B cell (primary cell): ENCODE results near the gene PRSS38. TPM values are rescaled to one million over a fixed set of nuclear protein-coding genes. Genes with fewer than 3 reads are reported as not detected.

Experiments used
- ATAC-seq: fragments of 200-7000 bp; cut with Tn5 transposase; one replicate; pipeline ENCODE4 v1.10.0; 2021; ENCODE audit warnings: low read depth, mild to moderate bottlenecking, moderate number of reproducible peaks, moderate library complexity
- CTCF ChIA-PET: fragments of 350-600 bp; sonication (Branson Sonifier 250); formaldehyde crosslinking; loops from one replicate; lab custom pipeline; 2021; ENCODE audit warnings: antibody characterized with exemption, inconsistent platforms; lab: Charles Lee
- POLR2A ChIA-PET: fragments of 350-600 bp; sonication (Branson Sonifier 250); formaldehyde crosslinking; loops from one replicate; lab custom pipeline; 2021; ENCODE audit warnings: antibody characterized with exemption; lab: Charles Lee
- DNase-seq: peaks from one replicate; pipeline ENCODE4 v3.0.0; 2013
- H2AFZ ChIP-seq: 2 replicates; pipeline ENCODE4 v1.6.1; 2012; ENCODE audit warnings: mild to moderate bottlenecking, low read depth, low read length; ENCODE audit not compliant: insufficient read depth, poor library complexity, severe bottlenecking
- H3K27ac ChIP-seq, 2 donors: 1 replicate in 1 of 2; 2 replicates in 1 of 2; pipeline ENCODE4 v1.5.1; 2012 to 2013; ENCODE audit warnings: low read length in 2 of 2, mild to moderate bottlenecking in 2 of 2, moderate library complexity in 1 of 2
- H3K27me3 ChIP-seq, 4 experiments: fragments of 200-600 bp in 1 of 4; sonication (generic) in 1 of 4; replicated peaks in 1 of 4; 1 replicate in 2 of 4; 2 replicates in 2 of 4; pipeline versions ENCODE4 v1.6.1 to v1.7.0; 2013 to 2016; ENCODE audit warnings: low read length in 3 of 4, mild to moderate bottlenecking in 2 of 4, mixed read lengths in 1 of 4, moderate library complexity in 1 of 4; ENCODE audit not compliant: insufficient read depth in 4 of 4, control insufficient read depth in 3 of 4; ENCODE audit errors: control extremely low read depth in 1 of 4
- H3K36me3 ChIP-seq, 2 experiments: replicated peaks in 1 of 2; 1 replicate in 1 of 2; 2 replicates in 1 of 2; pipeline versions ENCODE4 v1.6.1 to v1.7.1; 2013; ENCODE audit warnings: low read length in 1 of 2; ENCODE audit not compliant: insufficient read depth in 2 of 2, control insufficient read depth in 1 of 2; ENCODE audit errors: control extremely low read depth in 1 of 2, extremely low read depth in 1 of 2
- H3K4me1 ChIP-seq, 2 donors: fragments of 200-600 bp in 1 of 2; sonication (generic) in 1 of 2; 1 replicate in 1 of 2; 2 replicates in 1 of 2; pipeline versions ENCODE4 v1.5.1 to v1.6.1; 2013 to 2017; ENCODE audit warnings: low read length in 2 of 2; ENCODE audit not compliant: control insufficient read depth in 2 of 2, insufficient read depth in 2 of 2
- H3K4me2 ChIP-seq: replicated peaks from 2 replicates; pipeline ENCODE3; 2012; ENCODE audit warnings: mild to moderate bottlenecking, low read depth, low read length; ENCODE audit not compliant: poor library complexity, severe bottlenecking
- H3K4me3 ChIP-seq, 5 experiments: fragments of 200-600 bp in 1 of 5; sonication (generic) in 1 of 5; 1 replicate in 3 of 5; 2 replicates in 2 of 5; pipeline versions ENCODE4 v1.5.1 to v1.7.0; 2011 to 2016; ENCODE audit warnings: low read length in 4 of 5, mild to moderate bottlenecking in 4 of 5, low read depth in 2 of 5, control low read depth in 1 of 5, moderate library complexity in 1 of 5; ENCODE audit not compliant: insufficient read depth in 1 of 5; ENCODE audit errors: control extremely low read depth in 1 of 5, extremely low read depth in 1 of 5
- H3K79me2 ChIP-seq: fragments of 200-600 bp; sonication (generic); one replicate; pipeline ENCODE4 v1.6.0; 2016; ENCODE audit warnings: low read length; ENCODE audit not compliant: control insufficient read depth, insufficient read depth
- H3K9ac ChIP-seq: fragments of 200-600 bp; sonication (generic); 2 replicates; pipeline ENCODE4 v1.6.1; 2017; ENCODE audit warnings: mild to moderate bottlenecking, low read length, moderate library complexity
- H3K9me3 ChIP-seq, 3 donors: one replicate each; pipeline versions ENCODE4 v1.6.1 to v1.7.1; 2013; ENCODE audit warnings: low read length in 2 of 3; ENCODE audit not compliant: control insufficient read depth in 2 of 3, insufficient read depth in 1 of 3; ENCODE audit errors: control extremely low read depth in 1 of 3
- H4K20me1 ChIP-seq: 2 replicates; pipeline ENCODE4 v1.6.0; 2012; ENCODE audit warnings: mild to moderate bottlenecking, low read length; ENCODE audit not compliant: insufficient read depth, control insufficient read depth, poor library complexity, severe bottlenecking
- H3K27ac Mint-ChIP-seq: one replicate; pipeline ENCODE4 v1.8.0; 2021; ENCODE audit warnings: mixed read lengths
- H3K27me3 Mint-ChIP-seq: one replicate; pipeline ENCODE4 v1.8.0; 2021; ENCODE audit warnings: mixed read lengths
- H3K4me1 Mint-ChIP-seq: one replicate; pipeline ENCODE4 v1.8.0; 2021; ENCODE audit warnings: mixed read lengths
- H3K4me3 Mint-ChIP-seq: one replicate; pipeline ENCODE4 v1.8.0; 2021; ENCODE audit warnings: mixed read lengths
- H3K9me3 Mint-ChIP-seq: one replicate; pipeline ENCODE4 v1.8.0; 2022; ENCODE audit warnings: mixed read lengths; ENCODE audit not compliant: insufficient read depth
- EZH2 ChIP-seq: IDR thresholded peaks from 2 replicates; pipeline ENCODE4 v1.6.1; 2012; ENCODE audit warnings: borderline replicate concordance, low read depth, mild to moderate bottlenecking, moderate library complexity, low read length; ENCODE audit not compliant: insufficient read depth, poor library complexity, severe bottlenecking
- WGBS: methylation state at CpG from one replicate; pipeline ENCODE4 v1.1.5; 2013; ENCODE audit warnings: missing lambda C conversion rate; ENCODE audit not compliant: insufficient coverage; 5-methylcytosine and 5-hydroxymethylcytosine counted together
- intact Hi-C: fragments of 100-400 bp; cut with micrococcal nuclease; formaldehyde crosslinking; loops from one replicate; pipeline ENCODE4 v1.10.0; 2022
- polyA plus RNA-seq: library from polyadenylated mRNA; depleted of rRNA; stranded (reverse); fragments of >200 nt; gene quantifications from 2 replicates; pipeline ENCODE4 v1.2.3, GENCODE V29; 2012
- total RNA-seq, 2 donors: library from RNA; stranded (reverse); fragments of 120-200 nt in 1 of 2; gene quantifications; 1 replicate in 1 of 2; 2 replicates in 1 of 2; pipeline versions ENCODE4 v1.2.3 to v1.2.4, GENCODE V29; 2013 to 2022
- TF ChIP-seq, protein P1 (sequence below): fragments of 200-600 bp; IDR thresholded peaks from one replicate; pipeline ENCODE4 v1.8.0; 2022; ENCODE audit warnings: antibody characterized with exemption, mild to moderate bottlenecking

PRSS38 gene
- total and polyA plus RNA-seq, 2 donors (not counting 1 experiment from before 2014, with no cell fraction given): not detected

DNA sequence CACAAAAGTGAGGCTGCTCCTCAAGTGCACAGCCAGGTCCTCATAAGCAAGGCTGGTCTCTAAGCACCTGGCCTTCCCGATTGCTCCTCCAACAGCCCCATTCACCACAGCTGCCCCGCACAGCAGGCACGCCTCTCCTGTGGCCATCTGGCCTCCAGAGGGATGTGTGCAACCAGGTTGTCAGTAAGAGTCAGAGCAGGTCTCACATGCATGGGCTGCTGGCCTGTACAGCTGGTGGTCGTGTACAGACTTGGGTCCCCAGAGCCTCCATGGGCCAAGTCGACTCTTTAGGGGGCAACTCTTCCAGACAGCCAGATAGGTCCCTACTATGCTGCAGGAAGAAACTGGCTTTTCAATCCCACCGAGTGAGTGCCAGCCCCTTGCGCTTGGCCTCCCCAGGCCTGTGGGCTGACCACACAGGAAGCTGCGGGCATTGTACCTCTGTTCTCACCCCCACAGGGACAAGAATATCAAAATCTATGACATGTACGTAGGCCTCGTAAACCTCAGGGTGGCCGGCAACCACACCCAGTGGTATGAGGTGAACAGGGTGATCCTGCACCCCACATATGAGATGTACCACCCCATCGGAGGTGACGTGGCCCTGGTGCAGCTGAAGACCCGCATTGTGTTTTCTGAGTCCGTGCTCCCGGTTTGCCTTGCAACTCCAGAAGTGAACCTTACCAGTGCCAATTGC lies 1.4 kb downstream of the PRSS38 start:
- Mint-ChIP-seq H3K9me3 (peaks cover 23% of the 10 kb centered on the region), H3K4me3 (no peak overlapping the region), H3K27me3 (peaks cover 8% of the 10 kb centered on the region), H3K27ac (no peak overlapping the region), H3K4me1 (no peaks in the 10 kb centered on the region)
- Histone ChIP-seq H3K79me2 (no peaks in the 10 kb centered on the region), H3K36me3 (no peaks in the 10 kb centered on the region), H2AFZ (no peak overlapping the region), H3K4me3 (no peak overlapping the region), H3K4me1 (no peaks in the 10 kb centered on the region), H3K9me3 (peaks cover 0 to 35% (median 16%) of the 10 kb centered on the region in 3 donors), H3K27me3 (no peaks in the 10 kb centered on the region), H3K4me2 (no peak overlapping the region), H4K20me1 (no peaks in the 10 kb centered on the region), H3K9ac (no peak overlapping the region), H3K27ac (no peak overlapping the region)
- no peak for ATAC-seq
- CTCF ChIA-PET: no interaction called here
- TF ChIP-seq, protein P1, sequence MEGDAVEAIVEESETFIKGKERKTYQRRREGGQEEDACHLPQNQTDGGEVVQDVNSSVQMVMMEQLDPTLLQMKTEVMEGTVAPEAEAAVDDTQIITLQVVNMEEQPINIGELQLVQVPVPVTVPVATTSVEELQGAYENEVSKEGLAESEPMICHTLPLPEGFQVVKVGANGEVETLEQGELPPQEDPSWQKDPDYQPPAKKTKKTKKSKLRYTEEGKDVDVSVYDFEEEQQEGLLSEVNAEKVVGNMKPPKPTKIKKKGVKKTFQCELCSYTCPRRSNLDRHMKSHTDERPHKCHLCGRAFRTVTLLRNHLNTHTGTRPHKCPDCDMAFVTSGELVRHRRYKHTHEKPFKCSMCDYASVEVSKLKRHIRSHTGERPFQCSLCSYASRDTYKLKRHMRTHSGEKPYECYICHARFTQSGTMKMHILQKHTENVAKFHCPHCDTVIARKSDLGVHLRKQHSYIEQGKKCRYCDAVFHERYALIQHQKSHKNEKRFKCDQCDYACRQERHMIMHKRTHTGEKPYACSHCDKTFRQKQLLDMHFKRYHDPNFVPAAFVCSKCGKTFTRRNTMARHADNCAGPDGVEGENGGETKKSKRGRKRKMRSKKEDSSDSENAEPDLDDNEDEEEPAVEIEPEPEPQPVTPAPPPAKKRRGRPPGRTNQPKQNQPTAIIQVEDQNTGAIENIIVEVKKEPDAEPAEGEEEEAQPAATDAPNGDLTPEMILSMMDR: no peak
- intact Hi-C loops: no loop called here
- POLR2A ChIA-PET: no interaction called here
- WGBS: 93% methylated on average over 15 of the region's 16 CpGs
- DNase-seq: no peak

GRCh38 chr1:227823537-227823936 lies 8.1 kb downstream of the PRSS38 start:
- no peak overlapping the region for H3K4me3 ChIP-seq
- no peaks in the 10 kb centered on the region for H3K4me1 Mint-ChIP-seq
- no peak overlapping the region for H2AFZ ChIP-seq
- H3K9me3 Mint-ChIP-seq: peaks cover 18% of the 10 kb centered on the region
- no CpG with 5 or more reads among the region's 1 CpG for WGBS
- ATAC-seq (no peak), DNase-seq (no peak)
- POLR2A ChIA-PET: no interaction called here
- no peak overlapping the region for H3K4me2 ChIP-seq
- H3K4me3 Mint-ChIP-seq: no peak overlapping the region
- no peaks in the 10 kb centered on the region for H3K36me3 ChIP-seq
- H3K27me3 ChIP-seq: peaks cover 0 to 2% (median 0%) of the 10 kb centered on the region in 4 experiments
- no peak overlapping the region for H3K27ac Mint-ChIP-seq
- no peaks in the 10 kb centered on the region for H3K4me1 ChIP-seq
- CTCF ChIA-PET: no interaction called here
- no peaks in the 10 kb centered on the region for H3K79me2 ChIP-seq
- no peaks in the 10 kb centered on the region for H4K20me1 ChIP-seq
- peaks cover 31% of the 10 kb centered on the region for H3K27me3 Mint-ChIP-seq
- H3K9ac ChIP-seq: no peak overlapping the region
- no peak overlapping the region for H3K27ac ChIP-seq
- peaks cover 0 to 17% (median 6%) of the 10 kb centered on the region in 3 donors for H3K9me3 ChIP-seq
- TF ChIP-seq, protein P1: no peak
- TF ChIP-seq EZH2: no peak
- intact Hi-C loops: no loop called here
